NCI-H82 (cell line): Measurements from ENCODE around the gene RALA.
"Not testable (repeated sequence)": the region's sequence is repeated elsewhere in the genome, so short reads cannot be mapped to it uniquely, and the experiment has no call there.

Experiments used
- DNase-seq: peaks from one replicate; lab custom pipeline; 2025; lab: John Stamatoyannopoulos, UW

The RALA gene

DNA sequence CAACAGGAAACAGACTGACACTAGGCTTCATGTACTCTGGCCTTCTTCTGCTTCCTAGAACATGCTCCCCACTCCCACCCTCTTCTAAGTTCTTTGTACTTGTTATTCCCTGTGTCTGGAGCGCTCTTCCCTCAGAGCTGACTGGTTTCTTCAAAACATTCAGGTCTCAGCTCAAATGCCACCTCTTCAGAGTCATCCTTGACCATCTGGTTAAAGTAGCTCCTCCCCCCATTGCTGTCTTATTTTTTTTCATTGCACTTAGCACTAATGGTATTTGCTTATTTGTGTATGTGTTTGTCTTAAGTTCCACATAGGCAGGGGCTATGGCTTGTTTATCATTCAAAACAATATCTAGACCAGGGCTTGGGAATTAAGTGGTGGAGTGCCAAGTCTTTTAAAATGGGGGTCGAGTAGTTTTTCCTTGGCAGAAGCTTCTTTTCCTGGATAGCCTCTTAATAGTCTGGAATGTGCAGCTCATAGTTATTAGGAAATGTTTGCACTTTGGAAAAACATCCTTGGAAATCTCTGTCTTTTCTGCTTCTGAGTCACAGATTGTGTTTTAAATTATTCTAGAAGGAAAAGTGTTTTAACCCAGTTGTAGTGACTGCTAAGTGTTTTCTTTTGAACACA, 60.0 kb downstream of the RALA start:
- DNase-seq, result peak; percentile 86

DNA sequence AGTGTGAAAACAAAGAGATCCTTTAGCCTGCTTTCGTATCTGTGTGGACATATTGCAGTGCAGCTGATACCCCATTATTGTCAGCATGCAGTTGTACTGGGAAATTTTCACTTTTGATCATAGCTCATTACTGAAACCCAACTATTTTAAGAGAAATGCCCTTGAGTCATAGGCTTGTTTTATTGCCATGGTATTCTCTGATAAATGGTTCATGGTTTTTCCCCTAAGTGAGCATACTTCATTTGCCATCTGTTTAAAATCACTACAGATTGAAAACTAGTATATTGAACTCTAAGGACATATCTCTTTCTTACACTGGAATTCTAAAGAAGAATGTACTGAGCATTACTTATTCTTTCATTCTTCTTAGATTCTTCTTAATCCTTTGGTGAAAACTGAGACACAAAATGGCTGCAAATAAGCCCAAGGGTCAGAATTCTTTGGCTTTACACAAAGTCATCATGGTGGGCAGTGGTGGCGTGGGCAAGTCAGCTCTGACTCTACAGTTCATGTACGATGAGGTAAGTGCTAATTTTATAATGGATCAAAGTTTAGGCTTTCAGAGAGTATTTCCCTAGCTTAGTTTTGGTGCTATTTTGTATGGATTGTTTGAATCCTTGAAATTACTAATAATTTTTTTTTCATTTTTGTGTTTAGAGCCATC, 63.0 kb downstream of the RALA start:
- no peak for DNase-seq

GRCh38 chr7:39688611-39689480, 65.5 kb downstream of the RALA start:
- no peak for DNase-seq

DNA sequence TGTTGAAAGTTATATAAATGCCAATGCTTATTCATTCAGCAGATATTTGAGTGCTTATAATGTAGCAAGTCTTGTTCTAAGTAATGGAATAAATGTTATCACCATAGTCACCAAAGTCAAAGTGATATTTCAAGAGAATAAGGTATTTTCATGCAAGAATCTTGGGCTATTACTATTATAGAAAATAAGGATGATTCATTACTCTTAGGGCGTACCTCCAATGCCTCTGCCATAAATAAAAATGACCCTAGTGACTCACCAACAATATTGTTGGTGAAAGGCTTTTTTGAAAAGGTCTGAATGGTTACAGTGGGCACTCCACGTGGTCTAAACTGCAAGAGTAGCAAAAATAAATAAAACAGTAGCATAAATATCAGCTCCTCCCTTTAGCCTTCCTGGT, 68.4 kb downstream of the RALA start:
- no peak for DNase-seq

GRCh38 chr7:39693086-39693485, 69.7 kb downstream of the RALA start:
- not testable (repeated sequence) for DNase-seq

- no peak for DNase-seq
Measured at GRCh38 chr7:39693812-39694211, 70.4 kb downstream of the RALA start.

DNA sequence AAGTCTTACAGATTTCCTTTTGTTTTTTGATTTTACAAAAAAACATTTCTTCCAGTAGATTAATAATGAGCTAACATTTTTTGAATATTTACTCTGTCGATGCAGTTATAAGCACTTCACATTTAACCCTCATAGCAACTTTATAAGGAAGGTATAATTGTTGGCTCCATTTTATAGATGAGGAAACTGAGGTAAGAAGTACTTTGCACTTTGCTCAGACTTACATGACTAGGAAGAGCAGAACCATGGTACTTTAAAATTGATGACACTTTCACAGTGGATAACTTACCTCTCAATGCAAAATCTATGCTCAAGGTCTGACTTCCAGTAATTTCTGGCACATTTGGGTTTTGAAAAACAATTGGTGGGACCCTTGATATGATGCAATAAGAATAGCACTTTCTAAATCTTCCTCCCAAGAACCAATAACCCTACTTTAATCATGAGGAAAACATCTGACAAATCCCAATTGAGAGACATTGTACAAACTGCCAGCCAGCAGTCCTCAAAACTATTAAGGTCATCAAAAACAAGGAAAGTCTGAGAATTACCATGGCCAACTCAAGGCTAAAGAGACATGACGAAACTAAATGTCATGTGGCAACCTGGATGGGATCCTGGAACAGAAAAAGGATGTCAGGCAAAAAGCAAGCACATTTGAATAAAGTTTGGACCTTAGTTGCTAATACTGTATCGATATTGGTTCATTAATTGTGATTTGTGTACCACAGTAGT, 72.6 kb downstream of the RALA start:
- DNase-seq, result no peak

GRCh38 chr7:39696631-39697030, 73.3 kb downstream of the RALA start:
- DNase-seq, result no peak

GRCh38 chr7:39697483-39697882, 74.1 kb downstream of the RALA start:
- no peak for DNase-seq

- DNase-seq, result no peak
Measured at GRCh38 chr7:39700165-39700564, 76.8 kb downstream of the RALA start.

GRCh38 chr7:39700932-39701331, 77.6 kb downstream of the RALA start:
- no peak for DNase-seq

DNA sequence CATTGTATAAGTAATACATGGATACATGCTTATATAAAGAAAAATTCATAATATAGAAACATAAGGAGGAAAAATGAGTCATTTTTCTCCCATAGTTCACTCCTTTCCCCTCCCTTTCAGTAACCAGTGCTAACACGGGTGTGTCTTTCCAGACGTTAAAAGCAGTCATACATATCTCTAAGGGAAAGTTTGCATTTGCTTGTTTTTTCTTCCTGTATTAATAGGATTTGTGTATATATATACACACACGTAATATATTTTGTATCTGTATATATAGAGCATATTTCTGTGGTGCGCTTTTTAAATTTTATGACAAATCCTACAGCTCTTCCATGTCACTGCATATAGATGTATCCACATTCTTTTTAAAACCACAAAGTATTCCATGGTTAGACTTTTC, 78.8 kb downstream of the RALA start:
- DNase-seq, result no peak

GRCh38 chr7:39703144-39703543, 79.8 kb downstream of the RALA start:
- no peak for DNase-seq

DNA sequence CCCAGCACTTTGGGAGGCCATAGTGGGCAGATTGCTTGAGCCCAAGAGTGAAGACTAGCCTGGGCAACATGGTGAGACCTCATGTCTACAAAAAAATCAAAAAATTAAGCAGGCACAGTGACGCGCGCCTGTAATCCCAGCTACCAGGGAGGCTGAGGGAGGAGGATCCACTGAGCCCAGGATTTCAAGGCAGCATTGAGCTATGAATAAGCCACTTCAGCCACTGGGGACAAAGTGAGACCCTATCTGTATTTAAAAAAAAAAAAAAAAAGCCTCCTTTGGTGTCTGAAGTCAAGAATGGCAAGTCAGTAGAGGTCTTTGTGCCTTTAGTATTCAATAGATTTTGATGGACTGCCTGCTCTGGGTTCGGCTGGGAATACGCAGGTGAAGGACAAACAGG, 85.7 kb downstream of the RALA start:
- DNase-seq, result peak; percentile 28

- DNase-seq, result peak; percentile 88
Measured at GRCh38 chr7:39709768-39710311, 86.5 kb downstream of the RALA start.

- no peak for DNase-seq
Measured at GRCh38 chr7:39712751-39713150, 89.4 kb downstream of the RALA start.

- DNase-seq, result no peak
Measured at GRCh38 chr7:39714447-39715091, 91.2 kb downstream of the RALA start.

DNA sequence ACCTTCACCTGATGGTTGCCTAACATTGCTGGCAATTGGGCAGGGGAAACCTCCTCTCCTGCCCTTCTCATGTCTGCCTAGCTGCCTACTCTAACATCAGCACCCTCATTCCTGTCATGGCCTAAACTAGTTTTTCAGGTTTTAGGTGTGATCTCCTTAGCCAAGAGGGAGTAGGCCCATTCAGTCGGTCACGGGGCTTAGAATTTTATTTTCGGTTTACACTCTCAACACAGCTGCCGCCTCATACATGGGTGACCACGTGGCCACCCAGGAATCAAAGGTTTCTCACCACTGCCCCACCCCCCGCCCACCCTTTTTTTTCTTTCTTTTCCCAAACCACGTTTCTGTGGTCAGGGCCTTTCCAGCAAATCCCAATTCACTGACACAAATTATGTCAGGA, 97.2 kb downstream of the RALA start:
- no peak for DNase-seq

DNA sequence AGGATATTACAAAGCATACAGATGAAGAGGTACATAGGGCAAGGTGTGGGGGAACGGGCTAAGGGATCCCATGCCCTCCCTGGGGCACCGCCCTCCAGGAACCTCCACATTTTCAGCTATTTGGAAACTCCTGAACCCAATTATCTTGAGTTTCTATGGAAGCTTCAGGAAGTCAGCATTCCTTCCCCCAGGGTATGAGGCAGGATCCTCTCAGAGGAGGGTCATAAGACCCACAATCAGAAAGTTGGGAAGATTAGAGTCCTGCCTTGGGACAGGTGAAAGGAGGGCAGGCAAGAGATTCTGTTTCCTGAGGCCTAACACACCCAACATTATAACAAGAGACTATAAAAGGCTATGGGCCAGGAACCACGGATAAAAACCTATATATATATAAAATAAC, 98.0 kb downstream of the RALA start:
- DNase-seq, result peak; percentile 14

GRCh38 chr7:39721919-39722597, 98.7 kb downstream of the RALA start:
- DNase-seq, result peak; percentile 94
